ENCODE measurements around the gene NXN.
A peak's percentile ranks its signal among the peaks of the same experiment; 100 is the strongest.

Gene NXN

DNA sequence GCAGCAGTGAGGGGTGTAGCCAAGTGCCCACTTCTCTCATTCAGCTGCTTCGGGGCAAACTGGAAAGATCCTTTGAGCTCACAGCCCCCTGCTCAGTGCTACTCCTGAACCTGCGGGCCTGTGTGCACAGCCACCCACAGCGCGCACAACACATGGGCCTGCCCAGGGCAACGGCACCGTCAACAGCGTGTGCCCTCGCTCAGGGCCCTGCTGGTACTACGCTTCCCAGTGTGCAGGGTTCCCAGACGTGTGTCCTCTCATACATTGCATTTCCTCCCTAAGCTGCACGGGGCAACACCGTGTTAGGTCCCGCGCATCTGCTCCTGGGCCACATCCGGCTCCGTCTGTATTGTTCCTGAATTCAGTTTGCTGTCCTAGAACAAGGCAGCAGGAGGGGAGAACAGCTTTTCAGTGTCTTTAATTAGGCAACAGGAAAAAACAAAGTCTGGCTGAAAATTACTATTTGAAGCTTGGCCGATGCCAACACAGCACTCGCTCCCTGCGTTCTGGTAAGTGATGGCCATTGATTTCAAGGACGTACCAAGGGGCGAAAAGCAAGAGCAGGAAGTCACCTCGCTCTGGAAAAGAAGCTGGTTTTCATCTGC, 182.2 kb downstream of the NXN start:
- Histone ChIP-seq H4K8ac (ENCODE audit: low read length) (no peak overlapping the region), H3K9me3 (ENCODE audit: control insufficient read depth, low read length) (no peaks in the 10 kb centered on the region), H2BK120ac (ENCODE audit: low read depth, low read length) (no peak overlapping the region), H3K4me1 (ENCODE audit: control insufficient read depth, insufficient read depth, low read depth, low read length) (peaks cover 17% of the 10 kb centered on the region), H3K36me3 (ENCODE audit: control insufficient read depth in 1 of 2, insufficient read depth in 2 of 2, low read depth in 1 of 2, low read length in 2 of 2) (peaks cover 6 to 61% of the 10 kb centered on the region in 2 experiments), H3K27ac (ENCODE audit: low read length, poor library complexity, severe bottlenecking) (no peak overlapping the region), H3K4me2 (ENCODE audit: low read length, poor library complexity, severe bottlenecking) (no peak overlapping the region), H4K91ac (ENCODE audit: low read length) (no peak overlapping the region), H3K14ac (ENCODE audit: low read length in 2 of 2) (no peak overlapping the region), H3K9ac (ENCODE audit: low read length) (no peak overlapping the region), H3K27me3 (ENCODE audit: control insufficient read depth in 1 of 2, insufficient read depth in 1 of 2, low read length in 2 of 2) (peaks cover 0 to 3% of the 10 kb centered on the region in 2 experiments), H2AK5ac (ENCODE audit: low read length, severe bottlenecking) (no peak overlapping the region), H3K4ac (ENCODE audit: low read depth in 1 of 2, low read length in 2 of 2) (no peak overlapping the region), H2BK5ac (ENCODE audit: low read depth, low read length, poor library complexity, severe bottlenecking) (no peak overlapping the region), H3K23ac (ENCODE audit: low read length in 2 of 2) (no peak overlapping the region), H2AFZ (ENCODE audit: low read depth, low read length) (no peak overlapping the region), H3K79me1 (replicated peaks; ENCODE audit: low read length, poor library complexity, severe bottlenecking) (peaks cover 4% of the 10 kb centered on the region), H2BK15ac (ENCODE audit: low read depth, poor library complexity, severe bottlenecking) (no peak overlapping the region), H3K18ac (ENCODE audit: low read depth in 1 of 2, low read length in 2 of 2) (no peak overlapping the region), H3K4me3 (ENCODE audit: insufficient read depth in 1 of 2, low read depth in 1 of 2, low read length in 2 of 2) (no peak overlapping the region), H2BK12ac (ENCODE audit: low read length in 2 of 2) (no peak overlapping the region)
- WGBS, result 96% methylated on average over 22 of the region's 22 CpGs
- DNase-seq, result no peak

DNA sequence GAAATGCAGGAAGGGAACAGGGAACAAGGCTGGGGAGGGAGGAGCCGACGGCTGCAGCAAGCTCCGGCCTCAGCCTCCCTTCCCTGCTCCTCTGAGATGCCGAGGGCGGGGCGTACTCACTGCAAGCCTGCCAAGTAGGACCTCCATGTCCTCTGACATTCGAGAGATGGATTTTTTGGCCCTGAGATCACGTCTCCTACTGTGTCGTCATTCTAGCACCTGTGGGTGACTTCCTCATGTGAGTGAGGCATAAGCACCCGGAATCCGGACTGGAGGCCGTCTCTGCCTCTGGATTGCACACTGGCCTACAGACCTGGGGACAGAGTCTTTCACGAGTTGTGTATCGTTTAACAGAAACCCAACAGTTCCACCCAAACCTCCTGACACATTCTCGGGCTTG, 183.0 kb downstream of the NXN start:
- no peak for DNase-seq
- Histone ChIP-seq H3K9ac (ENCODE audit: low read length) (no peak overlapping the region), H2AK5ac (ENCODE audit: low read length, severe bottlenecking) (no peak overlapping the region), H3K14ac (ENCODE audit: low read length in 2 of 2) (no peak overlapping the region), H3K27ac (ENCODE audit: low read length, poor library complexity, severe bottlenecking) (no peak overlapping the region), H3K4me1 (ENCODE audit: control insufficient read depth, insufficient read depth, low read depth, low read length) (peaks cover 12% of the 10 kb centered on the region), H3K4me2 (ENCODE audit: low read length, poor library complexity, severe bottlenecking) (no peak overlapping the region), H2BK12ac (ENCODE audit: low read length in 2 of 2) (no peak overlapping the region), H3K9me3 (ENCODE audit: control insufficient read depth, low read length) (no peaks in the 10 kb centered on the region), H3K27me3 (ENCODE audit: control insufficient read depth in 1 of 2, insufficient read depth in 1 of 2, low read length in 2 of 2) (peaks cover 0 to 3% of the 10 kb centered on the region in 2 experiments), H4K8ac (ENCODE audit: low read length) (peak overlapping the region; percentile 46), H3K4ac (ENCODE audit: low read depth in 1 of 2, low read length in 2 of 2) (no peak overlapping the region), H2BK5ac (ENCODE audit: low read depth, low read length, poor library complexity, severe bottlenecking) (no peak overlapping the region), H2BK15ac (ENCODE audit: low read depth, poor library complexity, severe bottlenecking) (no peak overlapping the region), H4K91ac (ENCODE audit: low read length) (no peak overlapping the region), H2AFZ (ENCODE audit: low read depth, low read length) (no peak overlapping the region), H3K18ac (ENCODE audit: low read depth in 1 of 2, low read length in 2 of 2) (no peak overlapping the region), H3K36me3 (ENCODE audit: control insufficient read depth in 1 of 2, insufficient read depth in 2 of 2, low read depth in 1 of 2, low read length in 2 of 2) (peaks cover 13 to 66% of the 10 kb centered on the region in 2 experiments), H2BK120ac (ENCODE audit: low read depth, low read length) (no peak overlapping the region), H3K79me1 (replicated peaks; ENCODE audit: low read length, poor library complexity, severe bottlenecking) (peaks cover 4% of the 10 kb centered on the region), H3K4me3 (ENCODE audit: insufficient read depth in 1 of 2, low read depth in 1 of 2, low read length in 2 of 2) (no peak overlapping the region), H3K23ac (ENCODE audit: low read length in 2 of 2) (no peak overlapping the region)
- WGBS, result 96% methylated on average over 15 of the region's 15 CpGs

GRCh38 chr17:795721-796120, 183.9 kb downstream of the NXN start:
- Histone ChIP-seq H3K9me3 (ENCODE audit: control insufficient read depth, low read length) (no peaks in the 10 kb centered on the region), H2AFZ (ENCODE audit: low read depth, low read length) (no peak overlapping the region), H3K14ac (ENCODE audit: low read length in 2 of 2) (no peak overlapping the region), H3K18ac (ENCODE audit: low read depth in 1 of 2, low read length in 2 of 2) (no peak overlapping the region), H3K4me2 (ENCODE audit: low read length, poor library complexity, severe bottlenecking) (no peak overlapping the region), H3K4ac (ENCODE audit: low read depth in 1 of 2, low read length in 2 of 2) (no peak overlapping the region), H3K4me1 (ENCODE audit: control insufficient read depth, insufficient read depth, low read depth, low read length) (peaks cover 12% of the 10 kb centered on the region), H4K8ac (ENCODE audit: low read length) (no peak overlapping the region), H3K9ac (ENCODE audit: low read length) (no peak overlapping the region), H4K91ac (ENCODE audit: low read length) (no peak overlapping the region), H3K79me1 (replicated peaks; ENCODE audit: low read length, poor library complexity, severe bottlenecking) (peaks cover 8% of the 10 kb centered on the region), H2BK12ac (ENCODE audit: low read length in 2 of 2) (no peak overlapping the region), H2BK15ac (ENCODE audit: low read depth, poor library complexity, severe bottlenecking) (no peak overlapping the region), H3K27ac (ENCODE audit: low read length, poor library complexity, severe bottlenecking) (no peak overlapping the region), H3K4me3 (ENCODE audit: insufficient read depth in 1 of 2, low read depth in 1 of 2, low read length in 2 of 2) (no peak overlapping the region), H2BK120ac (ENCODE audit: low read depth, low read length) (no peak overlapping the region), H2AK5ac (ENCODE audit: low read length, severe bottlenecking) (no peak overlapping the region), H3K27me3 (ENCODE audit: control insufficient read depth in 1 of 2, insufficient read depth in 1 of 2, low read length in 2 of 2) (peaks cover 0 to 3% of the 10 kb centered on the region in 2 experiments), H2BK5ac (ENCODE audit: low read depth, low read length, poor library complexity, severe bottlenecking) (no peak overlapping the region), H3K23ac (ENCODE audit: low read length in 2 of 2) (no peak overlapping the region), H3K36me3 (ENCODE audit: control insufficient read depth in 1 of 2, insufficient read depth in 2 of 2, low read depth in 1 of 2, low read length in 2 of 2) (peaks cover 21 to 70% of the 10 kb centered on the region in 2 experiments)
- 97% methylated on average over 9 of the region's 9 CpGs for WGBS
- DNase-seq, result no peak

DNA sequence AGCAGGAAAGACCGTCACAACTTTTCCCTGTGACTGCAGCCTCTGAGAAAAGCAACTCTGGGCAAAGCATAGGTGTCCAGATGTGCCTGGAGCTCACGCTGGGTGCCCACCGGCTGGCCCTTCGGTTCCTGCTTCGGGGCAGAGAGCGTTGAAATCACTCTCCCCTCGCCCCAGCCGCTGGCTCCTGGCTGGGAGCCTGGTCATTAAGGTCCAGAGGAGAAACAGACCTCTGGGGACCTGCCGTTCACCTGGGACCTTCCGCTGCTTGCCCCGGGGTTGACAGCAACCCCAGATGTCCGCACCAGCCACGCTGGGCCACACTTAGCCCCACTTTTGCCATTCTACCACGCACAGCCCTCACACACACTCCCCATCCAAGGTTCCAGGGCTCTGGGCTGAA, 184.3 kb downstream of the NXN start:
- no peak for DNase-seq
- no peak overlapping the region for H2BK12ac ChIP-seq (ENCODE audit: low read length in 2 of 2)
- H4K91ac ChIP-seq (ENCODE audit: low read length), result no peak overlapping the region
- WGBS, result 88% methylated on average over 14 of the region's 14 CpGs
- no peak overlapping the region for H3K27ac ChIP-seq (ENCODE audit: low read length, poor library complexity, severe bottlenecking)
- no peak overlapping the region for H3K23ac ChIP-seq (ENCODE audit: low read length in 2 of 2)
- peaks cover 21 to 67% of the 10 kb centered on the region in 2 experiments for H3K36me3 ChIP-seq (ENCODE audit: control insufficient read depth in 1 of 2, insufficient read depth in 2 of 2, low read depth in 1 of 2, low read length in 2 of 2)
- no peak overlapping the region for H2BK15ac ChIP-seq (ENCODE audit: low read depth, poor library complexity, severe bottlenecking)
- H2AK5ac ChIP-seq (ENCODE audit: low read length, severe bottlenecking), result no peak overlapping the region
- no peak overlapping the region for H3K4ac ChIP-seq (ENCODE audit: low read depth in 1 of 2, low read length in 2 of 2)
- H2BK120ac ChIP-seq (ENCODE audit: low read depth, low read length), result no peak overlapping the region
- peaks cover 9% of the 10 kb centered on the region for H3K79me1 ChIP-seq (replicated peaks; ENCODE audit: low read length, poor library complexity, severe bottlenecking)
- H4K8ac ChIP-seq (ENCODE audit: low read length), result no peak overlapping the region
- H3K9ac ChIP-seq (ENCODE audit: low read length), result peak overlapping the region; percentile 73
- H3K4me1 ChIP-seq (ENCODE audit: control insufficient read depth, insufficient read depth, low read depth, low read length), result peaks cover 12% of the 10 kb centered on the region
- no peaks in the 10 kb centered on the region for H3K9me3 ChIP-seq (ENCODE audit: control insufficient read depth, low read length)
- no peak overlapping the region for H2BK5ac ChIP-seq (ENCODE audit: low read depth, low read length, poor library complexity, severe bottlenecking)
- H3K18ac ChIP-seq (ENCODE audit: low read depth in 1 of 2, low read length in 2 of 2), result no peak overlapping the region
- H3K27me3 ChIP-seq (ENCODE audit: control insufficient read depth in 1 of 2, insufficient read depth in 1 of 2, low read length in 2 of 2), result no peaks in the 10 kb centered on the region
- H3K4me3 ChIP-seq (ENCODE audit: insufficient read depth in 1 of 2, low read depth in 1 of 2, low read length in 2 of 2), result peak overlapping the region in 1 of 2 experiments; percentile 65
- H3K4me2 ChIP-seq (ENCODE audit: low read length, poor library complexity, severe bottlenecking), result no peak overlapping the region
- no peak overlapping the region for H3K14ac ChIP-seq (ENCODE audit: low read length in 2 of 2)
- H2AFZ ChIP-seq (ENCODE audit: low read depth, low read length), result no peak overlapping the region
